ENCODE results near the gene ELL3. TPM values are rescaled to one million over a fixed set of nuclear protein-coding genes. Genes with fewer than 3 reads are reported as not detected.
"Not testable (repeated sequence)": the region's sequence is repeated elsewhere in the genome, so short reads cannot be mapped to it uniquely, and the experiment has no call there.

The ELL3 gene
- total and polyA plus RNA-seq, 2 experiments from 2014 or later, result 1.4 to 5.2 TPM

DNA sequence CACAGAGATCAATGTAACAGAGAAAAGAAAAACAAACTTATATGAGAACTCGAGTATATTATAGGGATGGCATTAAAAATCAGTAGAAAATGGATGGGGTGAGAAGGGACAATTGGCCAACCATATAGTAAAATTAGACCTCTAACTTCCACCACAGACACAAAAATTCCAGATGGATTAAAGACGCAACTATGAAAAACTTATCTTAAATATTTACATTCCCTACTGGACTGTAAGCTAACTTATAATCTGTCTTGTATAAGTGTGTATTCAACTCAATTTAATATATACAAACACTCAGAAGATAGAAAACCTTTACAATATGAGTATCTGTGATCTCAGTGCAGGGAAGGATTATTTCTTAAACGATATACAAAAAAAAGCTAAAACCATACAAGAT lies 44.7 kb upstream of the ELL3 start:
- DNase-seq, result no peak
- Histone ChIP-seq H3K9me3 (ENCODE audit: low read depth) (no peaks in the 10 kb centered on the region), H3K79me2 (ENCODE audit: insufficient read depth) (peaks cover 87% of the 10 kb centered on the region), H4K20me1 (ENCODE audit: insufficient read depth) (no peaks in the 10 kb centered on the region), H3K27me3 (replicated peaks; ENCODE audit: insufficient read depth) (no peaks in the 10 kb centered on the region), H3K4me2 (ENCODE audit: unreplicated experiment) (peak overlapping the region; percentile 18), H3F3A (ENCODE audit: insufficient read depth) (no peaks in the 10 kb centered on the region), H2AFZ (no peak overlapping the region), H3K4me1 (ENCODE audit: insufficient read depth) (peaks cover 15% of the 10 kb centered on the region; the same call in 1 of the 2 replicates), H3K9ac (no peak overlapping the region), H3K4me3 (no peak overlapping the region), H3K9me2 (ENCODE audit: insufficient read depth) (no peaks in the 10 kb centered on the region), H3K36me3 (ENCODE audit: low read depth) (no peaks in the 10 kb centered on the region), H3K27ac (no peak overlapping the region)
- WGBS, 2 experiments (ENCODE audit: low coverage in 1 of 2, low lambda C conversion rate in 2 of 2, missing lambda C conversion rate in 2 of 2), result 93 to 95% methylated on average over 3 of the region's 3 CpGs
- in situ Hi-C loops (cut with MboI), result no loop called here
- TF ChIP-seq EZH2phosphoT487 (IDR thresholded peaks at IDR 0.05; ENCODE audit: insufficient read depth, low read depth) (no peak), EZH2 (IDR thresholded peaks at IDR 0.05; ENCODE audit: insufficient read depth, poor library complexity, severe bottlenecking) (no peak)

DNA sequence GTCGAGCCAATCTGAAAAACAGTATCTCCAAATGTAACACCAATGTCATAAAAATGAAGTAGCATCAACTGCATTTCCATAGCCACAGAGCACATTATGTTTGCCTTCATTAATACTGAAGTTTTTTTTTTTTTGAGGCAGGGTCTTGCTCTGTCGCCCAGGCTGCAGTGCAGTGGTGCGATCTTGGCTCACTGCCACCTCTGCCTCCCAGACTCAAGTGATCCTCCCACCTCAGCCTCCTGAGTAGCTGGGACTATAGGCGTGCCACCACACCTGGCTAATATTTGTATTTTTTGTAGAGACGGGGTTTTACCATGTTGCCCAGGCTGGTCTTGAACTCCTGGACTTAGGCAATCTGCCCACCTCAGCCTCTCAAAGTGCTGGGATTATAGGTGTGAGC lies 38.3 kb upstream of the ELL3 start:
- in situ Hi-C loops (cut with MboI); H3K4me2 ChIP-seq (ENCODE audit: unreplicated experiment); H3K9me2 ChIP-seq (ENCODE audit: insufficient read depth); H3K9ac ChIP-seq; H3K4me3 ChIP-seq; H2AFZ ChIP-seq; H3F3A ChIP-seq (ENCODE audit: insufficient read depth); H3K27me3 ChIP-seq (replicated peaks; ENCODE audit: insufficient read depth); H3K9me3 ChIP-seq (ENCODE audit: low read depth); H3K4me1 ChIP-seq (ENCODE audit: insufficient read depth); DNase-seq; H4K20me1 ChIP-seq (ENCODE audit: insufficient read depth): not testable (repeated sequence)
- Histone ChIP-seq H3K27ac (0 out of 2 replicates have a peak overlapping the region, but pooled peaks have one; percentile 2), H3K79me2 (ENCODE audit: insufficient read depth) (peaks cover 39% of the 10 kb centered on the region), H3K36me3 (ENCODE audit: low read depth) (peaks cover 45% of the 10 kb centered on the region)
- WGBS, 2 experiments (ENCODE audit: low coverage in 1 of 2, low lambda C conversion rate in 2 of 2, missing lambda C conversion rate in 2 of 2), result 92% methylated on average over 5 of the region's 5 CpGs

DNA sequence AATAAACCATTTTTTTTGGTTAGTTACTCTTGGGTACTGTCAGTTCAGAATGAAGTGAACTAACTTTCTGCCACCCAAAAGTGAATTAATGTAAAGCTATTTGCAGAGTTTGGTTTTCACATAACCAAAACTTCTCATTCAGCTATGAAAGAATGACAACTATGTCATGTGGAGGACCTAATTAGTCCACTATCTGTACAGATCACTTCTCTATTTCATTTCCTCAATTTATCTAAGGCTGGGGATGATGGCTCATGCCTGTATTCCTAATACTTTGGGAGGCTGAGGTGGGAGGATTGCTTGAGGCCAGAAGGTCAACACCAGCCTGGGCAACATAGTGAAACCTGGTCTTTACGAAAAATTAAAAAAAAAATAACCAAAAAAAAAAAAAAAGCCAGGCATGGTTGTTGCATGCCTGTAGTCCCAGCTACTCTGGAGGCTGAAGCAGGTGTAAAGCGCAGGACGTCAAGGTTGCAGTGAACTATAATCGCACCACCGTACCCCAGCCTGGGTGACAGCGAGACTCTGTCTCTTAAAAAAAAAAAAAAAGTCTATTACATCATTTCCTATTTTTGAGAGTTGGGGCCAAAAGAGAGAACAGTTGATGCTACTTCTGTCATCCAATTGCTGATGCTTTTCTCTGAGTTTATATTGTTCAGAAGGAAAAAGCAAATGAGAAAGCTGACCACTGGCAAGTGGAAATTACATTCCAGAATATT lies 32.4 kb upstream of the ELL3 start:
- H4K20me1 ChIP-seq (ENCODE audit: insufficient read depth), result no peaks in the 10 kb centered on the region
- H3K9me2 ChIP-seq (ENCODE audit: insufficient read depth), result no peaks in the 10 kb centered on the region
- H3K4me2 ChIP-seq (ENCODE audit: unreplicated experiment), result no peak overlapping the region
- TF ChIP-seq EZH2 (IDR thresholded peaks at IDR 0.05; ENCODE audit: insufficient read depth, poor library complexity, severe bottlenecking) (no peak), EZH2phosphoT487 (IDR thresholded peaks at IDR 0.05; ENCODE audit: insufficient read depth, low read depth) (no peak)
- H3K36me3 ChIP-seq (ENCODE audit: low read depth), result peaks cover 76% of the 10 kb centered on the region
- WGBS, 2 experiments (ENCODE audit: low coverage in 1 of 2, low lambda C conversion rate in 2 of 2, missing lambda C conversion rate in 2 of 2), result 87 to 94% methylated on average over 6 of the region's 6 CpGs
- no peaks in the 10 kb centered on the region for H3K9me3 ChIP-seq (ENCODE audit: low read depth)
- DNase-seq, result no peak
- H3K79me2 ChIP-seq (ENCODE audit: insufficient read depth), result no peaks in the 10 kb centered on the region
- H3F3A ChIP-seq (ENCODE audit: insufficient read depth), result peaks cover 30% of the 10 kb centered on the region
- H3K4me1 ChIP-seq (ENCODE audit: insufficient read depth), result no peaks in the 10 kb centered on the region
- H3K9ac ChIP-seq, result no peak overlapping the region
- no peak overlapping the region for H3K27ac ChIP-seq
- H2AFZ ChIP-seq, result no peak overlapping the region
- no peaks in the 10 kb centered on the region for H3K27me3 ChIP-seq (replicated peaks; ENCODE audit: insufficient read depth)
- no peak overlapping the region for H3K4me3 ChIP-seq
- in situ Hi-C loops (cut with MboI), result no loop called here

DNA sequence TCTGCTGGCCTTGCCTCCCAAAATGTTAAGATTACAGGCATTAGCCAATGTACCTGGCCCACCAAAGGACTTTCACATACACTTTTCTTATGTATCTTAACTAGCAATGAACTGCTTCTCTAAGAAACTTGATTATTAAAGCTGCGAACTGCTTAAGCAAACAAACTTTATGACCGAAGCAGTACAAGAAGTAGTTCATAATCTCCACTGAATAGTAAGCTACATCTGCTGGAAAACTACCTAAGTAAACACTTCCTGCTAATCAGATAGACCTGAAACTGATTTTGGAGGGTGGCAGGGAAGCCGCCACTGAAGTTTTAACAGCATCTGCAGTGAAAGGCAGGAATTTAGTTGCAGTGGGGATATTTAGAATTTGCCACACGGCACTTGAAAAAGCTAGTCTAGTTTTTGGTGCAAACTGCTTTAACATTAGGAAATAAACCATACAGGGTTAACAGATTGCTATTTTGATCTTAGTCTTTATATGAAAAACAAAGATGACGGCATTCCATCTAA lies 31.7 kb upstream of the ELL3 start:
- no peak overlapping the region for H3K27ac ChIP-seq
- in situ Hi-C loops (cut with MboI), result no loop called here
- no peaks in the 10 kb centered on the region for H3K9me2 ChIP-seq (ENCODE audit: insufficient read depth)
- H3K9ac ChIP-seq, result no peak overlapping the region
- no peaks in the 10 kb centered on the region for H3K4me1 ChIP-seq (ENCODE audit: insufficient read depth)
- H3K27me3 ChIP-seq (replicated peaks; ENCODE audit: insufficient read depth), result no peaks in the 10 kb centered on the region
- no peak overlapping the region for H3K4me3 ChIP-seq
- H2AFZ ChIP-seq, result no peak overlapping the region
- TF ChIP-seq EZH2phosphoT487 (IDR thresholded peaks at IDR 0.05; ENCODE audit: insufficient read depth, low read depth) (no peak), EZH2 (IDR thresholded peaks at IDR 0.05; ENCODE audit: insufficient read depth, poor library complexity, severe bottlenecking) (no peak)
- H3K4me2 ChIP-seq (ENCODE audit: unreplicated experiment), result no peak overlapping the region
- peaks cover 71% of the 10 kb centered on the region for H3K36me3 ChIP-seq (ENCODE audit: low read depth)
- H4K20me1 ChIP-seq (ENCODE audit: insufficient read depth), result no peaks in the 10 kb centered on the region
- DNase-seq, result no peak
- WGBS, 2 experiments (ENCODE audit: low coverage in 1 of 2, low lambda C conversion rate in 2 of 2, missing lambda C conversion rate in 2 of 2), result 97 to 98% methylated on average over 5 of the region's 5 CpGs
- H3K79me2 ChIP-seq (ENCODE audit: insufficient read depth), result 0 out of 2 replicates have a peak, but pooled peaks cover under 1% of the 10 kb centered on the region
- peaks cover 34% of the 10 kb centered on the region for H3F3A ChIP-seq (ENCODE audit: insufficient read depth)
- H3K9me3 ChIP-seq (ENCODE audit: low read depth), result no peaks in the 10 kb centered on the region

DNA sequence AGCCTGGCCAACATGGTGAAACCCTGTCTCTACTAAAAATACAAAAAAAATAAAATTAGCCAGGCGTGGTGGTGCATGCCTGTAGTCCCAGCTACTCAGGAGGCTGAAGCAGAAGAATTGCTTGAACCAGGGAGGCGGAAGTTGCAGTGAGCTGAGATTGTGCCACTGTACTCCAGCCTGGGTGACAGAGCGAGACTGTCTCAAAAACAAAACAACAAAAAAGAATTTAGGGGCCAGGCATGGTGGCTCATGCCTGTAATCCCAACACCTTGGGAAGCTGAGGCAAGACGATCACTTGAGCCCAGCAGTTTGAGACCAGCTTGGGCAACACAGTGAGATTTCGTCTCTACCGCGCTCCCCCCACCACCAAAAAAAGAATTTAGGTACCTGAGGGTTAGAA lies 25.9 kb upstream of the ELL3 start:
- H3K4me2 ChIP-seq (ENCODE audit: unreplicated experiment); H2AFZ ChIP-seq; H3K27me3 ChIP-seq (replicated peaks; ENCODE audit: insufficient read depth); H3K9me2 ChIP-seq (ENCODE audit: insufficient read depth); H3K27ac ChIP-seq; in situ Hi-C loops (cut with MboI); DNase-seq; H3K9ac ChIP-seq; H3K9me3 ChIP-seq (ENCODE audit: low read depth); H3K4me3 ChIP-seq; H4K20me1 ChIP-seq (ENCODE audit: insufficient read depth): not testable (repeated sequence)
- H3K36me3 ChIP-seq (ENCODE audit: low read depth), result peaks cover 31% of the 10 kb centered on the region
- H3K4me1 ChIP-seq (ENCODE audit: insufficient read depth), result peaks cover 18% of the 10 kb centered on the region
- H3F3A ChIP-seq (ENCODE audit: insufficient read depth), result peaks cover 58% of the 10 kb centered on the region
- peaks cover 30% of the 10 kb centered on the region for H3K79me2 ChIP-seq (ENCODE audit: insufficient read depth)
- WGBS, 2 experiments (ENCODE audit: low coverage in 1 of 2, low lambda C conversion rate in 2 of 2, missing lambda C conversion rate in 2 of 2), result 97 to 100% methylated on average over 7 of the region's 7 CpGs

Data from GM23248 (cell line).